Measurements from ENCODE around the gene C2orf68.
"Not testable (repeated sequence)": the region's sequence is repeated elsewhere in the genome, so short reads cannot be mapped to it uniquely, and the experiment has no call there.

Gene C2orf68

GRCh38 chr2:85628658-85629057 is 16.8 kb upstream of the C2orf68 start:
- DNase-seq = no peak

GRCh38 chr2:85623991-85624390 is 12.1 kb upstream of the C2orf68 start:
- DNase-seq = no peak

GRCh38 chr2:85621338-85621737 is 9.5 kb upstream of the C2orf68 start:
- no peak for DNase-seq

GRCh38 chr2:85619617-85620016 is 7.8 kb upstream of the C2orf68 start:
- DNase-seq = no peak

GRCh38 chr2:85617723-85618122 is 5.9 kb upstream of the C2orf68 start:
- DNase-seq = not testable (repeated sequence)

GRCh38 chr2:85615413-85615728 is 3.5 kb upstream of the C2orf68 start:
- DNase-seq = no peak

- DNase-seq = not testable (repeated sequence)
These were observed 2.9 kb upstream of the C2orf68 start for GRCh38 chr2:85614757-85615156.

- no peak for DNase-seq
These were observed 2.0 kb upstream of the C2orf68 start for GRCh38 chr2:85613717-85614515.

- DNase-seq = no peak
These were observed 605 bp downstream of the C2orf68 start for GRCh38 chr2:85611217-85611704.

GRCh38 chr2:85607268-85608215 is 4.3 kb downstream of the C2orf68 start:
- no peak for DNase-seq

- DNase-seq = no peak
These were observed 5.8 kb downstream of the C2orf68 start for GRCh38 chr2:85606116-85606455.

- DNase-seq = no peak
These were observed 6.3 kb downstream of the C2orf68 start for GRCh38 chr2:85605406-85606115.

GRCh38 chr2:85604568-85605339 is 7.1 kb downstream of the C2orf68 start:
- DNase-seq = no peak

- not testable (repeated sequence) for DNase-seq
These were observed 7.8 kb downstream of the C2orf68 start for GRCh38 chr2:85604133-85604444.

- peak; percentile 90 for DNase-seq
These were observed 9.2 kb downstream of the C2orf68 start, which contains the start of gene TMEM150A for GRCh38 chr2:85602476-85603234. Gene TMEM150A, minus strand, starts transcription at chr2:85602698. Its CDS starts 750 bp downstream, at chr2:85601948.

GRCh38 chr2:85601771-85602475 is 9.9 kb downstream of the C2orf68 start:
- no peak for DNase-seq

GRCh38 chr2:85600951-85601770 is 10.7 kb downstream of the C2orf68 start:
- no peak for DNase-seq

- no peak for DNase-seq
These were observed 11.7 kb downstream of the C2orf68 start for GRCh38 chr2:85600235-85600575.

- no peak for DNase-seq
These were observed 12.2 kb downstream of the C2orf68 start for GRCh38 chr2:85599468-85600234.
